ENCODE data around the gene G0S2.

The G0S2 gene

GRCh38 chr1:209629621-209630382 is 45.4 kb upstream of the G0S2 start:
- no peaks in the 10 kb centered on the region for H3K79me2 ChIP-seq (ENCODE audit: insufficient read depth, low read length)
- TF ChIP-seq, protein P1, sequence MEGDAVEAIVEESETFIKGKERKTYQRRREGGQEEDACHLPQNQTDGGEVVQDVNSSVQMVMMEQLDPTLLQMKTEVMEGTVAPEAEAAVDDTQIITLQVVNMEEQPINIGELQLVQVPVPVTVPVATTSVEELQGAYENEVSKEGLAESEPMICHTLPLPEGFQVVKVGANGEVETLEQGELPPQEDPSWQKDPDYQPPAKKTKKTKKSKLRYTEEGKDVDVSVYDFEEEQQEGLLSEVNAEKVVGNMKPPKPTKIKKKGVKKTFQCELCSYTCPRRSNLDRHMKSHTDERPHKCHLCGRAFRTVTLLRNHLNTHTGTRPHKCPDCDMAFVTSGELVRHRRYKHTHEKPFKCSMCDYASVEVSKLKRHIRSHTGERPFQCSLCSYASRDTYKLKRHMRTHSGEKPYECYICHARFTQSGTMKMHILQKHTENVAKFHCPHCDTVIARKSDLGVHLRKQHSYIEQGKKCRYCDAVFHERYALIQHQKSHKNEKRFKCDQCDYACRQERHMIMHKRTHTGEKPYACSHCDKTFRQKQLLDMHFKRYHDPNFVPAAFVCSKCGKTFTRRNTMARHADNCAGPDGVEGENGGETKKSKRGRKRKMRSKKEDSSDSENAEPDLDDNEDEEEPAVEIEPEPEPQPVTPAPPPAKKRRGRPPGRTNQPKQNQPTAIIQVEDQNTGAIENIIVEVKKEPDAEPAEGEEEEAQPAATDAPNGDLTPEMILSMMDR (IDR thresholded peaks at IDR 0.05; ENCODE audit: low read length), result no peak
- no peak for TF ChIP-seq EZH2 (IDR thresholded peaks at IDR 0.05; ENCODE audit: borderline replicate concordance, low read length)

GRCh38 chr1:209630383-209631225 is 44.6 kb upstream of the G0S2 start:
- H3K4me3 ChIP-seq (ENCODE audit: low read depth, low read length, poor library complexity, severe bottlenecking), result no peak overlapping the region
- H3F3A ChIP-seq (ENCODE audit: insufficient read depth, low read length), result no peaks in the 10 kb centered on the region
- H2AFZ ChIP-seq (ENCODE audit: low read length), result no peak overlapping the region
- no peak overlapping the region for H3K9ac ChIP-seq (ENCODE audit: low read length)
- no peaks in the 10 kb centered on the region for H4K20me1 ChIP-seq (ENCODE audit: insufficient read depth, low read length)
- H3K36me3 ChIP-seq (ENCODE audit: insufficient read depth, low read length), result no peaks in the 10 kb centered on the region
- H3K79me2 ChIP-seq (ENCODE audit: insufficient read depth, low read length), result no peaks in the 10 kb centered on the region
- H3K9me3 ChIP-seq (ENCODE audit: low read length), result no peaks in the 10 kb centered on the region
- H3K9me2 ChIP-seq (ENCODE audit: low read depth, low read length), result no peaks in the 10 kb centered on the region
- H3K27ac ChIP-seq (ENCODE audit: low read depth, low read length, poor library complexity, severe bottlenecking), result no peak overlapping the region
- TF ChIP-seq EZH2 (IDR thresholded peaks at IDR 0.05; ENCODE audit: borderline replicate concordance, low read length), result no peak
- TF ChIP-seq, protein P1 (IDR thresholded peaks at IDR 0.05; ENCODE audit: low read length), result no peak
- no peaks in the 10 kb centered on the region for H3K4me1 ChIP-seq (ENCODE audit: insufficient read depth, low read length, severe bottlenecking)
- H3K4me2 ChIP-seq (ENCODE audit: low read length), result no peak overlapping the region
- peaks cover 3% of the 10 kb centered on the region; the same call in 1 of the 2 replicates for H3K27me3 ChIP-seq (ENCODE audit: insufficient read depth, low read length)

More at GRCh38 chr1:209629621-209630382, 45.4 kb upstream of the G0S2 start:
- H3K27ac ChIP-seq (ENCODE audit: low read depth, low read length, poor library complexity, severe bottlenecking), result no peak overlapping the region
- no peaks in the 10 kb centered on the region for H3K36me3 ChIP-seq (ENCODE audit: insufficient read depth, low read length)
- H2AFZ ChIP-seq (ENCODE audit: low read length), result no peak overlapping the region
- no peaks in the 10 kb centered on the region for H4K20me1 ChIP-seq (ENCODE audit: insufficient read depth, low read length)
- peaks cover 3% of the 10 kb centered on the region; the same call in 1 of the 2 replicates for H3K27me3 ChIP-seq (ENCODE audit: insufficient read depth, low read length)
- H3K4me2 ChIP-seq (ENCODE audit: low read length), result no peak overlapping the region
- no peak overlapping the region for H3K9ac ChIP-seq (ENCODE audit: low read length)
- no peak overlapping the region for H3K4me3 ChIP-seq (ENCODE audit: low read depth, low read length, poor library complexity, severe bottlenecking)
- no peaks in the 10 kb centered on the region for H3K4me1 ChIP-seq (ENCODE audit: insufficient read depth, low read length, severe bottlenecking)
- H3K9me2 ChIP-seq (ENCODE audit: low read depth, low read length), result no peaks in the 10 kb centered on the region
- no peaks in the 10 kb centered on the region for H3K9me3 ChIP-seq (ENCODE audit: low read length)
- no peaks in the 10 kb centered on the region for H3F3A ChIP-seq (ENCODE audit: insufficient read depth, low read length)

DNA sequence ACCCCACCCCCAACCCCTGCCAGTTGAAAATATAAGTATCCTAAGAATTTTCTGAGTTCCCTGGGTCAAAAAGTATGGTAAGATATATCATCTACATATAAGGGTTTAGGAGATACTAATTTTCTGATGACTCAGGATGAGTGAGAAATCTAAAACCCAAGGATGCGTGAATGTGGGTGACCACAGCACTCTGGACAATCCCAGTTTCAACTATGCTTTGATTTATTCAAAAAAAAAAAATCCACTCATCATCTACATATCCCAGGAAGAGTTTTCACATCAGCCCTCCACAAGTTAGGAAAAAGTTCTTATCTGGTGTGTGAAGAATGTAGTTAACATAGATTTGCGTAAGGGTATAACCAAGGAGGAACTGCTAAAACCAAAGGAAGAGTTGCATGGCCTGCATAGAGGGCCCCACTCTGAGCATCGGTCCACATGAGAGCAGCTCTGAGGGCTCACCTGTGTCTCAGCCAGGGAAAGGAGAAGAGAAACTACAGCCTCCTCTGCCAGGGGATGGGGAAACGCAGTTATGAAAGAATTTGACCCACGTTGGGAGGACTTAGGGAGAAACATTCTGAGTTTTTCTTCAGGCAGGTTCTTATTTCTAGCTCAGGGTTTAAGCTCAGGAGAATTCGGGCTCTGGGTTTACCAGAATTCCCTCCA is 41.7 kb upstream of the G0S2 start:
- Histone ChIP-seq H3K4me1 (ENCODE audit: insufficient read depth, low read length, severe bottlenecking) (no peaks in the 10 kb centered on the region), H3K79me2 (ENCODE audit: insufficient read depth, low read length) (no peaks in the 10 kb centered on the region), H3F3A (ENCODE audit: insufficient read depth, low read length) (no peaks in the 10 kb centered on the region), H2AFZ (ENCODE audit: low read length) (no peak overlapping the region), H3K27ac (ENCODE audit: low read depth, low read length, poor library complexity, severe bottlenecking) (no peak overlapping the region), H3K4me2 (ENCODE audit: low read length) (no peak overlapping the region), H3K4me3 (ENCODE audit: low read depth, low read length, poor library complexity, severe bottlenecking) (no peak overlapping the region), H3K9ac (ENCODE audit: low read length) (no peak overlapping the region), H3K9me2 (ENCODE audit: low read depth, low read length) (no peaks in the 10 kb centered on the region), H4K20me1 (ENCODE audit: insufficient read depth, low read length) (no peaks in the 10 kb centered on the region), H3K27me3 (ENCODE audit: insufficient read depth, low read length) (peaks cover 3% of the 10 kb centered on the region; the same call in 1 of the 2 replicates), H3K9me3 (ENCODE audit: low read length) (no peaks in the 10 kb centered on the region), H3K36me3 (ENCODE audit: insufficient read depth, low read length) (no peaks in the 10 kb centered on the region)
- no peak for TF ChIP-seq EZH2 (IDR thresholded peaks at IDR 0.05; ENCODE audit: borderline replicate concordance, low read length)
- TF ChIP-seq, protein P1 (IDR thresholded peaks at IDR 0.05; ENCODE audit: low read length), result no peak

Measured in OCI-LY1 (cell line).